HG02943 (cell line): Measurements from ENCODE around the gene MEGF6.

Experiments
- ATAC-seq: cut with Tn5 transposase; IDR thresholded peaks from one replicate; pipeline ENCODE4 v1.9.1; 2021; ENCODE audit warnings: mild to moderate bottlenecking, low read depth, moderate library complexity; ENCODE audit not compliant: unreplicated experiment

Gene MEGF6

GRCh38 chr1:3609769-3610526 lies 1.4 kb downstream of the MEGF6 start:
- ATAC-seq: no peak

DNA sequence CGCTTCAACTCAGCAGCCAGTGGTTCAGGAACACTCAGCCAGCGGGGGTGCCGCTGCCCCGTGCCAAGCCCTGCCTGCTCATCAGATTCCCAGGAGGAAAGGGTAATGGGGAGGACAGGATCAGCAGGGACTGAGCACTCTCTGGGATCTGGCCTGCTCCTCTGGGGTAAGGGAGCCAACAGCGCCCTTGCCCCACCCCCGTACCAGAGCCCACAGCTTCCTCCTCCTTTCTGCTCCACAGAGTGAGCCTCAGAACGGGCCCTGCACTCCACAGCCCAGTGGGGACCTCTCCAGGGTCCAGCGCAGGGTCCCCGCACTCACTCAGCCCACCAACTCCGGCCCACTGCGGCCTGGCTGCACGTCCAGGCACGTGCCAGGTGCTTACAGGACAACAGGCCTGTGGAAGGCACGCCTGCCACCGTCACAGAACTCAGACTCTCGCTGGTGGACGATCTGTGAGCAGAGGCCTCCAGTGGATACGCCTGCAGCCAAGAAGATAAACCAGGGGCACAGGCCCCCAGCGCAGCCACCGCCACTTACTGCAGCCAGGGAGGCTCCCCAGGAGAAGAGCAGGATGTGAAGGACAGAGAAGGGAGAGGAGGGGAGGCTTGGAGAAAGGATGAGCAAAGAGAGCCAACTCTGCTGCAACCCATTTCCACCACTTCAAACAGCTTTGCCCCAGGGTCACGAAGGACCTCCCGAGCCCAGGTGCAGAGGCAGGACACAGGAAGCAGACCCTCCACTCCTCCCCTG lies 2.1 kb downstream of the MEGF6 start:
- no peak for ATAC-seq

- no peak for ATAC-seq
Measured at GRCh38 chr1:3608154-3608553, 3.2 kb downstream of the MEGF6 start.

GRCh38 chr1:3607703-3608065 lies 3.6 kb downstream of the MEGF6 start:
- ATAC-seq: no peak

DNA sequence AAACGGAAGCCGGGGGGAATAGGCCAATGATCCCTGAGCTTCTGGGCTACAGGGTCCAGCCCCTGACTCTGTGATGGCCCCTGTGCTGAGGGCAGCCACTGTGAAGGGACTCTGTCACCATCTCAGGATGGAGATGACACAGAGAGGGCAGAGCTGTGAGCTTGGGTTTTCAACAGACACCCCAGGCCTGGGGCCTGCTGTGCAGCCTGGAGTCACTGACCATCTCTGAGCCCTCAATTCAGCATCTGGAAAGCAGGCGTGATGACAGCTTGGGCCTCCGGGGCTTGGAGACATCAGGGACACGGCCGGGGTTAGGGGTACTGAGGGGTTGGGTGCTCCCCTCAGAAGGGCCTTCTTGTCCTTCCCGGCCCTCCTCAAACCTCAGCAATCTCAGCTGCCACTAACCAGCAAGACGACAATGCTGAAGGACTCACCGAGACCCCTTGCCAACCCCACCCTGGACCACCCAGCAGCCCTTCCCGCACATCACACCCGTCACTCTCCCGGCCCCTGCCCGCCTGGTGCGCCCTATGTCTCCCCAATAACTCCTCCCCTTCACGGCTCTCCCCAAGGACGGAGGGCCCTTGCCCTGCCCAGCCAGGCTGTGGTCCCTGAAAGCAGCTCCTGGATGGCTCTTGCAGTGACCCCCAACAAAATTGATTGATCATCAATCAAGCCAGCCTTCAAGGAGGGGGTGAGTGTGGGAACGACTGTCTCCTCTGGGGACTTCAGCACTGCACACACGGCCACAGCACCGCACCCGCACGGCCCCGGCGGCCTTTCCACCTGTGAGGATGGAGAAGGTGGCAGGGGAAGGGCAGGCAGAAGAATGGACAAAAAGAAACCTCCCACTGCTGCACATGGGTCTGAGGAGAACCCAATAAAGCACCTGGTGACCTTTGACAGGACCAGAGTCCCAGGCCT lies 4.3 kb downstream of the MEGF6 start:
- ATAC-seq: no peak

GRCh38 chr1:3604997-3605823 lies 6.1 kb downstream of the MEGF6 start:
- ATAC-seq: no peak

- ATAC-seq: no peak
Measured at GRCh38 chr1:3604468-3604974, 6.8 kb downstream of the MEGF6 start.

DNA sequence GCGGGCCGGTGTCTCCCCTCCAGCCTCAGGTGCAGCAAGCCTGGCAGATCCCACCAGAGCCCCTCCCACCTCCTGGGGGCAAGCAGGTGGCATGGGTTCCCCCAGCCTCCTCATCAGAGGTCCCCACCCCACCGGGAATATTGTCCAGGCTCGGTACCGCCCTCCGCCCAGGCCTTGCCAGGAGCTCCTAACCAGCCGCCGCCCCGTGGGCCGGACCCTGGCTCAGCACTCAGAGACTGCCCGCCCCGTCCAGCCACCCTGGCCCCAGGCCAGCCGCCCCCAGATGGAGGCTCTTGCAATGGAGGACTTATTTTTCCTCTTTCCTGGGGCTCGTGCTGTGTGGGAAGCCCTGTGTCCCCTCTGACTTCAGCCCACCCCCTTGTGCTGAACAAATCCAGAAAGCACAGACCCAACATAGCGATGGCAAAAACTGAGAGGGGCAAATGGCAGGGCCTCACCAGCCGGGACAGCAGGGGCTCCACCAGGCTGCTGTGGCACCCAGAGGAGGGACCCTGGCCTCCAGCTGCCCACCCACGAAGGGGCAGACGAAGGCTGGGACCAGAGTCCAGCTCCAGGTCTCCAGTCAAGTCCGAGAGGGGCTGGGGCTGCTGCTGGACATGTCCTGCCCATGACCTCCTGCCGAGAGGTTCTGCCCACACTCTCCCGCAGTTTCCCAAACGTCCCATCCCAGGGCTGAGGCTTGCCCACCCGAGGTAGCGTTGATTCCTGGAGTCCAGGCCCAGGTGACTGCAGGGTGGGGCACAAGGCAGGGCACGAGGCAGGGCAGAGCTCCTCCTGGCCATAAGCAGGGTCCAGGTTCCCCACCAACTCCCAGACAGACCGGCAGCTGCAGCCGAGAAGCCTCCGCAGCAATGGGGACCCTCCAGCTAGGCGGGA lies 7.5 kb downstream of the MEGF6 start:
- ATAC-seq: no peak

- ATAC-seq: no peak
Measured at GRCh38 chr1:3603156-3603555, 8.2 kb downstream of the MEGF6 start.

DNA sequence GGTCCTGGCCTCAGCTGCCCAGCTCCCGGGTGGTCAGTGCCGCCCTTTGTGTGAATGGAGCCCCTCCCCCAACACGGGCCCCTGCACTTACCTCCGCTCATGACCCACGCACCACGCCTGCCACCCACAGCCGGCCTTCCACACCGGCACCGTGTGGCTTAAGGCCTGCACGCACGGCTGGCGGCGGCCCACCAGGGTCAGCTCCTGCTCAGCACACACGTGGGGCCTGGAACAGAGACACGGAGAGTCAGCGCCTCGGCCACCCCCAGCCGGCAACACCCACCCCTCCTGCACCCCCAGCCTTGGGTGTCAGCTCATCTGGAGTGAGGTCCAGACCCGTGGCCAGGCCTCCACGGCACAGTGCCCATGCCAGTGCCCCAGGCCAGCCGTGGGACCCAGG lies 8.9 kb downstream of the MEGF6 start:
- no peak for ATAC-seq

DNA sequence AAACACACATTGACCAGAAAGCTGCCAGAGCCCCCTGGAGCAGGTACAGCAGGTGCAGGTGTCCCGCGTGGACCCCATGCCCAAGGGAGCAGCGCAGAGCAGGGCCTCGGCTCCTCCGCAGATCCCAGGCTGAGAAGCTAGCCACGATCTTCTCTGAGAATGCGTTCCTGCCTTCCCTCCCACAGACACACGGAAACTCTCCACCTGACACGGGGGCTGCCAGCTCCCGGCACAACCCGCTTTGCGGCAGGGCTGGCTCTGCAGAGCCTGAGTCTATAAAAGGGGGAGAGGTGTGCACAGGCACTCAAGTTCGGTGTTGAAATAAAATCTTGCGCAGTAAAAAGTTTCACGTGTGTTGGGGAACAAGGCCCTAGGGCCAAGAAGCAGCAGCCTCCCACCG lies 9.6 kb downstream of the MEGF6 start:
- no peak for ATAC-seq

- no peak for ATAC-seq
Measured at GRCh38 chr1:3600354-3600753, 11.0 kb downstream of the MEGF6 start.

GRCh38 chr1:3599816-3600215 lies 11.5 kb downstream of the MEGF6 start:
- no peak for ATAC-seq

GRCh38 chr1:3599286-3599811 lies 12.0 kb downstream of the MEGF6 start:
- ATAC-seq: no peak

DNA sequence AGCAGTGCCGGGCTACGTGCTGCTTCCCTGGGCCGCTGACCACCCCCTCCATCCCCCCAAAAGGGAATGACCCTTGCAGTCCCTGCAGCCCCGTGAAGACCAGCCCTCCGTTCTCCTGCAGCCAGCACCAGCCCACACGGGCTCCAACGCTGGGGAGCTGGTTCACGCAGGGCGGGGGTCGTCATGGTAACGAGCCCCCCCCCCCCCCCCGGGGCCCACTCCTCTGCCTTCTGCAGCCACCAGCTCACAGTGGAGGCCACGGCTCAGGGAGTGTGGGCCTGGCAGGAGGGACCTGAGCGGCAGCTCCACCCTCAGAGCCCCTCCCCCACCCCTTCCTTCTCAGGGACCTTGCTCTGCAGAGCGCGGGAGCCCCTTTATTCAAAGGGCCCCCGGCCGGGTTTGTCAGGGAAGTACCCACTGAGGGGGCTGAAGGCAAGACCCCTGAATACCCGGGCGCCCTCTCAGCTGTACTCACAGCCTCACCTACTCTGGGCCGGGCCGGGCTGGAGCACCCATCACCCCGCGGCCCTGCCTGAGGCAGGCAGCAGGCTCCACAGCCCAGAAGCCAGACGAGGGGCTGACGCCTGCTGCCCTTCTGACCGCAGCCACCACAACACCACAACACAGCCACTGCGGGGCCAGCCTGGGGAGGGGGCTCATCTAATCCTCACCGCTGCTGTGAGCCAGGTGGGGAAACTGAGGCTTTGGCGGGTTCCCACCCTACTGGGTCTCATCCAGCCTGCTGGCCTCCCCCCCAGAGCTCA lies 12.6 kb downstream of the MEGF6 start:
- ATAC-seq: no peak

DNA sequence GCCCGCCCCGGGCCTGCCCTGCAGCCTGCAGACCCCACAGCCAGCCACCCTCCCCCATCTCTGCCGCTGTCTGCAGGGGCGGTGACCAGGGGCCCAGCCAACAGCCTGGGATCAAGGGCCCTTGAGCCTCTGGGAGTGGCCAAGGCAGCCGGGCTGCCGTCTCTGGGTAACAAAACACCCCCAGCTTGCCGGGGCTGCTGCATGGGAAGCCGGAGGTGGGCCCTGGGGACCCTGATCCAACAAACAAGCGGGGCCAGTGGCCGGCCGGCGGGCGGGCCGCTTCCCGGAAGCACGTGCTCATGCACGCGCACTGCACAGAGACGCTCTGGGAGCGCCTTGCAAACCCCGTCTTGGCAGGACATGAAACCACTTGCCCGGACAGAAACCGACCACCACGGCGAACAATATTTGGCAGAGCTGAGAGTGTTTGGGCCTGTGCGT lies 13.2 kb downstream of the MEGF6 start:
- ATAC-seq: no peak

DNA sequence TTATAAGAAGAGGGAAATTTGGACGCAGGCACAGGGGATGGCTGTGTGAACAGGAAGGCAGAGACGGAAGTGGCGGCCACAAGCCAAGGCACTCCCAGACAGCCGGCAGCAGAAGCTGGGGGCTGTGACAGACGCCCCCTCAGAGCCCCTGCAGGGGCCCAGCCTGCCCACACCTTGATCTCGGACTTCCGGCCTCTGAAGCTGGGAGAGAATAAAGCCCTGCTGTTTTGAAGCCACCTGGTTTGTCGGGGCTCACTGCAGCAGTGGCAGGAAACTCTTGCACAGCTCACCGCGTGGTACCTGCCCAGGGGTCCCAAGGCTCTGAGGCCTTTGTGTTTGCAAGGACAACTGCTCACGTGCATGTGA lies 13.7 kb downstream of the MEGF6 start:
- no peak for ATAC-seq
